OCI-LY7 (cell line): Measurements from ENCODE around the gene ICA1.

Experiments used
- CTCF ChIP-seq: fragments of 200-600 bp; sonication (generic); conservative IDR thresholded peaks from 2 replicates; pipeline ENCODE4 v1.5.1; 2014; ENCODE audit warnings: mild to moderate bottlenecking, antibody characterized with exemption, low read length, moderate library complexity, mixed read lengths
- EZH2phosphoT487 ChIP-seq: fragments of 200-600 bp; sonication (generic); IDR thresholded peaks from 2 replicates; pipeline ENCODE4 v1.6.1; 2018; ENCODE audit warnings: low read depth, borderline replicate concordance, mild to moderate bottlenecking, mixed run types, antibody characterized with exemption, low read length, moderate library complexity, mixed read lengths

GRCh38 chr7:8085420-8085819 is 176.5 kb downstream of the ICA1 start:
- TF ChIP-seq CTCF (no peak), EZH2phosphoT487 (no peak)
